GM18870 (cell line): ENCODE results near the gene KCNIP4.

Experiments used
- ATAC-seq: cut with Tn5 transposase; IDR thresholded peaks from one replicate; pipeline ENCODE4 v1.9.1; 2021; ENCODE audit warnings: moderate library complexity; ENCODE audit not compliant: unreplicated experiment

KCNIP4 gene

DNA sequence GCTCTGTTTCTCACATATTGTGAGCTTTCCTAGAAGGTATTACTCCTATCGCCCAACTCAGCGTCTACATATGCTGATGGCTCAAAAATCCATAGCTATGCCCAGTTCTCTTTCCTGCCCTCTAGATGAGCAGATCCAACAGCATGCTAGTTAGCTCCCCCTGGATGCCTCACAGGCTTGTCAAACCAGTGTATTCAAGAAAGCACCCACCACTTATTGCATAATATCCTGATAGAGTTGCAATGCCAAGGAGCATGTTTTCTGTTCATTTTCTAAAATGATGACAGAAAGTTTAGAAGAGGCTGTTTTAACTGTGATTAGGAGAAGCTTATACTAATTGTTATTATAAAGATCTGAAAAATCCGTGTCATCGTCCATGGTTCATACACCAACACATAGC is 1250.2 kb downstream of the KCNIP4 start:
- ATAC-seq = no peak

DNA sequence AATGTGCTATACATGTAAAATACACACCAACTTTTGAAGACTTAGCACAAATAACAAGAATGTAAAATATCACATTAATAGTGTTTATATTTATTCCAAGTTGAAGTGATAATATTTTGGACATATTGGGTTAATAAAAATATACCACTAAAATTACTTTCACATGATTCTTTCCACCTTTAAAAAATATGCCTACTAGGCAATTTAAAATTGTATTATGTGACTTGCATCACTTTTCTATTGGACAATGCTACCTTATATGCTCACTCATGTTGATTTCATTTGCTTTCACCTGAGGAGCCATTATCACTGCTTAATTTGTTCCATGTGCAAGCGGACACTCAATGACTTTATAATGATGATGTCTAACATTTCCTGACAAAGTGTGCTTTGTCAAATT is 1251.8 kb downstream of the KCNIP4 start:
- no peak for ATAC-seq

DNA sequence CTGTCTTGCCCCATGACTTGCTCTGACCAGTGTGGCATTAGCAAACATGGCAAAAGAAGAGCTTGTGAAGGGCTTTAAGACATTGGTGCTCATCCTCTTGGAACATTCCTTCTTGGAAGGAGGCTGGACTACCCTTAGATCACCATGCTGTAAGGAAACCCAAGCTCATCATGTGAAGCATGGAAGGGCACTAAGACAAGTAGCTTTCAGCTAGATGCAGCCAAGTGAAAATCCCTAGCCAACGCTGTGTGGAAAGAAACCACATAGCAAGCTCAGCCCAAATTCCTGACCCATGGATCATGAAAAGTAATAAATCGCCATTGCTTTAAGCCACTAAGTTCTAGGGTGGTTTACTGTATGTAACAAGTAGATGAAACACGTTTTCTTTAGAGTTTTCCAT is 1260.7 kb downstream of the KCNIP4 start:
- no peak for ATAC-seq

DNA sequence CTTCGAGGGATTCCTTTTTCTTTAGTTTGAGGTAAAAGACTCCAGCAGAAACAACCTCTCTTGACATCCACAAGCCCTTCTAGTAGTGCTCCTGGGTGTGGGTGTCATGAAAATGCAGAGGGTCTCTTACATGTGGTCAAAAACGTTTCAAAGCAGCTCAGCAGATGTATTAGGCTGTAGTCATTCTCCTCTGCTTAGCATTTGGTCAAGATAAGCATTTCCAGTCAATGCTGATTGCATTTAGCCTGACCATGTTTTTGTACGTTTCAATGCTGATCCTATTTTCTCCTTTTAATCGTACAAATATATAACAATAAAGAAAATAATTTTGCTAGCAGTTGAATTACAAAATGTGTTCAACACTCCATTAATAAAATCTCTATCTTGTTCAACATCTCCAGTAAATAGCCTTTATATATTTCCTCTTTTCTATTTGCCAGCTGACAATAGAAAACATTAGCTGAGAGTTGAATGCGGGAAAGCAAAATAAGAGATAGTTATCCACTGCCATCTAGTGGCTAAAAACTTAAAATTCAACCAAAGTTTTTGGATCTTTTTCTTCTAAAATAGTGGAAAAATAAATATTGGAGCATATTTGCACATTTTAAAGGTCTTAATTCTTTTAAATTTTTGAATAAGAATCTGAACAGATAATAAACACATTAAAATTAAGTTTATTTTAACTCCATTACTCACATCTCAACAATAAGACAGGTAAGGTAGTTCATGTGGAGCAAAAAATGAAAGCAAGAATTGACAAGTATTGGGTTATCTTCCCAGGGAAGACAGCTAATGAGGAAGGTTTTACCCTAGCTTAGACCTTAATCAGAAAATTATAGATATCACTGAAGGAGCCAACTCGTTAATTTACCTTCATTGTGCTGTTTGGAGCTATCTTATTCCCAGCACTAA is 1263.5 kb downstream of the KCNIP4 start:
- ATAC-seq = no peak

DNA sequence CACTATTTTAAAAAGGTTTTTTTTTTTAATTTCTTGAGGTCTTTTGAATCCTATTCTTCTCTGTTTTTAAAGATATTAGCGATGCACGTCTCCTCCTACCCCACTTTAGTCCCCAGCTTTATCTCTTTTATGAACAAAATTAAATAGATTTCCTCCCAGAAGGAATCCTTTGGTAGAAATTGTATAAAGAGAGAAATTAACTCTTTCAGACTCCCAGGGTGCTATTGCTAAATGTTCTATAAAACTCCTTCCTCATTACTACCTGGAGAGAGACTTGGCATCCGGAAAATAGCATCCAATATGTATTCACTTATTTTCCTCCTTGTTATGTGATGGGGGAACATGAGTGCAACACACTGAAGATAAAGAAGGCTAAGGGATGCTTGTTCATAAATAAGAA is 1264.8 kb downstream of the KCNIP4 start:
- ATAC-seq = no peak

DNA sequence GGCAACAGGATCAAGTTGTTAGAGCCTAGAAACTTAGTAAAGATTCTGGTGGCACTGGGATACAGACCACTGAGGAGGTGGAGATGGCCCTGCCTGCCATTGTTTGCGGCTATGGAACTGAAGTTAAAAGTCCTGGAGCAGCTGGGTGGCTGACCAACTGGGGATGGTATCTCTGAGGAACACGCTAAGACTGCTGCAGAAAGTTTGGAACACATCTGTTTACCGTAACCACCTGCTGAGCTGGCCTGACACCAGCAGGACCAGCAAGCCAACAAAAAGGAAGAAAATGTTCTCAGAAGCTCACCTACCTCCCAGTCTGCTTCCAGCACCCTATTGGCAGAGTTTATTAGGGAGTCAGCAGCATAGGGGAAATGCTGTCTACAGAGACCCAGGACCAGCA is 1265.7 kb downstream of the KCNIP4 start:
- no peak for ATAC-seq

DNA sequence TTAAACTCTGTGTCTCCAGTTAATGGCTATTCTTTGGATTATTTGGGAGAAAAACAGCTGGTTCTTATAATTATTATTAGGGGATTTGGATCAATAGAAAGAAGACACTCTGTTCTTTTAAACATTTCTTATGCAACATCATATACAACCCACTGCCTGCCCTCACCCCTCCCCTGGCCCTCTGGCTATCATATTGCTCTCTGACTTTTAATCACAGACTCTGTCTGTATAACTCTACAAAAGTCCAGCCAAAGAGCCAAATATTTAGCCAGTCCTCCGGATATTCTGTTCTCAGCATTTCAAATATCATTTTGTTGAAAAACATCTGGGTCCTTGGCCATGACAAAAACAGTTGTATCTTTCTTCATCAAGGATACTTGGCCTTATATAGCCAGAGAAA is 1267.3 kb downstream of the KCNIP4 start:
- no peak for ATAC-seq

DNA sequence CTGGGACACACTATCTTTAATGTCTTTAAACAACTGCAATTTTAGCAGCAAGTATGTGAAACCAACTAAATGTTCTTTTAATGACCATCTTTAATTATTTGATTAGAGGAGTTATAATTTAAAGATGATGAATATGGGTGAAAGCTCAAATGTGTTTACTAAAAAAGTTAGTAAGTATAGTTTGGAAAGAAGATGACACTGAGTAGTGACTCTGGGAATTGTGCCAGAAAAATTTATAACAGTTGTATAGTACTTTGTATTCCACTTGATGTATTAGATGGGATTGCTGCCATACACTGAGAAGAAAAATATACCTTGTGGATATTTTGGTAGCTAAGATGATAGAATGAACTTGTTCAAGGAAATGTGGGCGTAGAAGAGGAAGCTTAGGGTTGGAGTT is 1267.8 kb downstream of the KCNIP4 start:
- ATAC-seq = no peak

DNA sequence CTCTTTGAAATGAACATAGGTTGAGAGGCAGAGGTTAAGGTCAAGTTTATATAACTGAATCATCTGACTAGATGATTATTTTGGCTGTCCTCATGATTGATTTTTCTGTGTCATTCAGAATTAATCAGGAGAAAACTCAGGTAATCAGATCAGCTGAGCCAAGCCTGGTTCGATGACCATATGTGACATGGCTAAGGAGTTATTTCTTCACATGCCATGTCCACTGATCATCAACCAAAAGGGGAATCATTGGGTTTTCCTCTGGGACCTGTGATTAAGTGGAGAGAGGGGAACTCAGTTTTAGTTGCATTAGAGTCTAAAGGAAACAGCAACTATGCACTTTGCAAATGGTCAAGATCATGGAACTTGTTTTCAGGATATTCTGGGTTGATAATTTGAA is 1268.6 kb downstream of the KCNIP4 start:
- no peak for ATAC-seq
